ENCODE measurements around the gene CBFA2T2. TPM values are rescaled to one million over a fixed set of nuclear protein-coding genes. Genes with fewer than 3 reads are reported as not detected.

The CBFA2T2 gene
- total RNA-seq, 3 donors from 2014 or later (not counting 1 experiment from before 2014, with no cell fraction given), result 16.5 to 27.5 (median 18.5) TPM

DNA sequence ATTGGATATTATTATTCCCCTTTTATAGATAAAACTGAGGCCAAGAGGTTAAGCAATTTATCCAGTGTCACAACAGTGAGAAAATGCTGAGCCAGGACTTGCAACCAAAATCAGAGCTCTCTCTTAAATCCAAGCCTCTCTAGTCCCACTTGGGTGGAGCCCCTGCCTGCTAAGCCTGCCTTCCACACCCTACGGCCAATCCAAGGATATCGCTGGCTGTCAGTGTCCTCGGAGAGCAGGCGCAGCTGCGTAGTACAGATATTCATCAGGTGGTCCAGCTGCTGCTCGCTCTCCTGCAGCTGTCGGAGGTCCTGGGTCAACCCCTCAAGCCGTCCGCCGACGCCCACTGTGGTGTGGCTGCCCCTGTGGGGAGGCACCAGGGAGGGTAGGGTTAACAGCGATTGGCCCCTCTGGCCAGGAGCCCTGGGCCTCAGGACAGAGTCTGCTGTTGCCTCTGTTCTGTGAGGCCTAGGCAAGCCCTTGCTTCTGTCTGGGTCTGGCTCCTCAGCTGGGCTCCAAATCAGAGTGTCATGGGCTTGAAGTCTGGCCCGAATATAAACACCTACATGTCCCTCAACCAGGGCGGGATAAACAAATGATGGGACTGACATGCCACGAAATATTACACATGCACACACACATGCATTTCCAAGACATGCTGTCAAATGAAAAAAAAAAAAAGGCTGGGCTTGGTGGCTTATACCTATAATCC is 188.3 kb downstream of the CBFA2T2 start:
- Histone ChIP-seq H3K9me3 (ENCODE audit: control insufficient read depth, insufficient read depth, low read length) (no peaks in the 10 kb centered on the region), H3K36me3 (ENCODE audit: control insufficient read depth, insufficient read depth, low read length) (no peaks in the 10 kb centered on the region), H3K4me3 (ENCODE audit: low read length) (no peak overlapping the region), H3K27me3 (ENCODE audit: control insufficient read depth, insufficient read depth, low read length) (no peaks in the 10 kb centered on the region), H3K27ac (ENCODE audit: low read length) (no peak overlapping the region), H3K4me1 (ENCODE audit: control insufficient read depth, insufficient read depth, low read length) (peaks cover 34% of the 10 kb centered on the region)
- no peaks in the 10 kb centered on the region for H3K27me3 Mint-ChIP-seq (ENCODE audit: low read depth in 2 of 2)
- H3K36me3 Mint-ChIP-seq, result no peaks in the 10 kb centered on the region
- no peak overlapping the region for H3K27ac Mint-ChIP-seq
- DNase-seq (no peak), ATAC-seq (no peak)
- WGBS (ENCODE audit: insufficient coverage), result 96% methylated on average over 15 of the region's 15 CpGs
- intact Hi-C loops (cut with micrococcal nuclease), result no loop called here
- TF ChIP-seq CTCF (IDR thresholded peaks at IDR 0.05), result no peak
- peaks cover under 1 to 25% of the 10 kb centered on the region in 2 donors for H3K4me1 Mint-ChIP-seq
- H3K4me3 Mint-ChIP-seq, result no peak overlapping the region
- no peaks in the 10 kb centered on the region for H3K9me3 Mint-ChIP-seq

DNA sequence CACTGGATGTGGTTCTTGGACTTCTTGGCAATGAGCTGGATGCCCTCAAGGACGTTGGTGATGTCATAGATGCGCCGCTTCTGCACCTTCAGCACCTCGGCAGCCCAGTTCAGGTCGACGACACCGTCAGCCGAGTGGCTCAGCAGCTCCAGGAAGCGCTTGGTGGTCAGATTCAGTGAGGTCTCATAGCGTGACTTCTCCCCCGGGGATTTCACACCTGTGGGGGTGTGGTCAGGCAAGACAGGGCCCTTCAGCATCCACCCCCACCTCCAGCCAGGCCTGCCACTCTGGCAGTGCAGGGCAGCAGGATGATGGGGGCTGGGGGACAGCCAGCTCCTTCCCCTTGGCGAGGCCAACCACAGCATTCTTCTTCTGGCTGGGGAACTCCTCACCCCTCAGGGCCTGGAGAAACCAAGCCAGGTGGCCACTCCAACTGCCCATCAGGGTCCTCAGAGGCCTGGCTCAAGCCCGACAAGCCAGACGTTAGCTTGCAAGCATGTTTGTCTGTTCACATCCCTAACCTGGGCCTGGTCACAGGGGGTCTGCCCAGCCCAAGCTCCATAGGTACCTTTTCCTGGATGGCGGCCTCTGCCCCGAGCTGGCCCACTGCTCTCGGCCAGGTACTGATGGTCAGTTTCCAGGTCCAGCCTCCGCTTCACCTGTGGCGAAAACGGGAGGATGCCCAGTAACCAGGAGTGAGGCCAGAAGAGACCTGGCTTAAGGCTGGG is 190.0 kb downstream of the CBFA2T2 start:
- Histone ChIP-seq H3K4me1 (ENCODE audit: control insufficient read depth, insufficient read depth, low read length) (peaks cover 23% of the 10 kb centered on the region), H3K27ac (ENCODE audit: low read length) (no peak overlapping the region), H3K27me3 (ENCODE audit: control insufficient read depth, insufficient read depth, low read length) (no peaks in the 10 kb centered on the region), H3K9me3 (ENCODE audit: control insufficient read depth, insufficient read depth, low read length) (no peaks in the 10 kb centered on the region), H3K36me3 (ENCODE audit: control insufficient read depth, insufficient read depth, low read length) (no peaks in the 10 kb centered on the region), H3K4me3 (ENCODE audit: low read length) (no peak overlapping the region)
- TF ChIP-seq CTCF (IDR thresholded peaks at IDR 0.05), result no peak
- DNase-seq (peak in 1 of 2 donors; percentile 78), ATAC-seq (peak; percentile 33 to 78 (median 57))
- Mint-ChIP-seq H3K36me3 (no peaks in the 10 kb centered on the region), H3K9me3 (no peaks in the 10 kb centered on the region), H3K4me3 (no peak overlapping the region), H3K27me3 (ENCODE audit: low read depth in 2 of 2) (no peaks in the 10 kb centered on the region), H3K27ac (peak overlapping the region in 1 of 2 donors; percentile 49), H3K4me1 (peaks cover 0 to 15% of the 10 kb centered on the region in 2 donors)
- intact Hi-C loops (cut with micrococcal nuclease), result no loop called here
- 60% methylated on average over 20 of the region's 20 CpGs for WGBS (ENCODE audit: insufficient coverage)

DNA sequence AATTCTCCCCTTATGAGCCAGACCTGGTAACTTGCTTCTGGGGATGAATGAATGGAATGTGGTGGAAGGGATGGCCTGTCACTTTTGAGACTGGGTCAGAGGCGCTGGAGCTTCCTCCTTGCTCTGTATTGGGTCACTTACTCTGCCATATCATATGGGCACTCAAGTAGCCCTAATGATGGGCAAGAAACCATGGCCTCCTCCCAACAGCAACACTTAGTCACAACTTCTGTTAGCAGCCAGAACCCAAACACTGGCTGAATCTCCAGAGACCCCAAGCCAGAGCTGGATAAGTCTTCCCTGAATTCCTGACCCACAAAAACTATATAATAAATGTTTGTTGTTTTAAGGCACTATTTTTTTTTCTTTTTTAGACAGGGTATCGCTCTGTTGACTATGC is 190.8 kb downstream of the CBFA2T2 start:
- Mint-ChIP-seq H3K4me1 (peaks cover 0 to 18% of the 10 kb centered on the region in 2 donors), H3K9me3 (no peaks in the 10 kb centered on the region), H3K27ac (no peak overlapping the region), H3K36me3 (no peaks in the 10 kb centered on the region), H3K27me3 (ENCODE audit: low read depth in 2 of 2) (no peaks in the 10 kb centered on the region), H3K4me3 (no peak overlapping the region)
- no peak overlapping the region for H3K27ac ChIP-seq (ENCODE audit: low read length)
- no peaks in the 10 kb centered on the region for H3K36me3 ChIP-seq (ENCODE audit: control insufficient read depth, insufficient read depth, low read length)
- ATAC-seq (no peak), DNase-seq (no peak)
- H3K4me1 ChIP-seq (ENCODE audit: control insufficient read depth, insufficient read depth, low read length), result peaks cover 29% of the 10 kb centered on the region
- no peak overlapping the region for H3K4me3 ChIP-seq (ENCODE audit: low read length)
- TF ChIP-seq CTCF (IDR thresholded peaks at IDR 0.05), result no peak
- intact Hi-C loops (cut with micrococcal nuclease), result no loop called here
- no peaks in the 10 kb centered on the region for H3K9me3 ChIP-seq (ENCODE audit: control insufficient read depth, insufficient read depth, low read length)
- H3K27me3 ChIP-seq (ENCODE audit: control insufficient read depth, insufficient read depth, low read length), result no peaks in the 10 kb centered on the region
- 100% methylated on average over 2 of the region's 2 CpGs for WGBS (ENCODE audit: insufficient coverage)
